IPS DF 19.7 (cell line): ENCODE results near the gene PSG7.
"Not testable (repeated sequence)": the region's sequence is repeated elsewhere in the genome, so short reads cannot be mapped to it uniquely, and the experiment has no call there.

Source experiments
- DNase-seq: peaks from one replicate; pipeline ENCODE4 v3.0.0-alpha.2; 2013; ENCODE audit warnings: low read depth, low spot score

PSG7 gene

DNA sequence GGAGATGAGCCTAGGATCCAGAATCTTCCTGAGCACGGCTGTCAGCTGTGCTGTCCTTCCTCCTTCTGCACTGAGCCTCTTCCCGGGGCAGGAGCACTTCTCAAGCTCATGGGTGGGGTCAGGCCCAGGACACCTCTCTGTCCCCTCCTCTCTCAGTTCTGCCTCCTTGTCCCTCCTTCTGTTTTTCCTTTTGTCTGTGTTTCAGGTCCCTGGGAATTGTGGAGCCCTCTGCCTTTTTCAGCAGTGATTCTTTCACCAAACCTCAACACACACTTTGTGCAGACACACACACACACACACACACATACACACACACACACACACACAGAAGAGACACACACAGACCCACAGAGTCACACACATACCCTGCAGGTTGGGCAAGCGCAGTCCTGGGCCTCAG lies at the start of gene PSG7:
TSS of gene PSG7 (minus strand) at position 101 of the 400 bp plus-strand sequence. CDS start 131 bp downstream, outside the sequence.
- not testable (repeated sequence) for DNase-seq

DNA sequence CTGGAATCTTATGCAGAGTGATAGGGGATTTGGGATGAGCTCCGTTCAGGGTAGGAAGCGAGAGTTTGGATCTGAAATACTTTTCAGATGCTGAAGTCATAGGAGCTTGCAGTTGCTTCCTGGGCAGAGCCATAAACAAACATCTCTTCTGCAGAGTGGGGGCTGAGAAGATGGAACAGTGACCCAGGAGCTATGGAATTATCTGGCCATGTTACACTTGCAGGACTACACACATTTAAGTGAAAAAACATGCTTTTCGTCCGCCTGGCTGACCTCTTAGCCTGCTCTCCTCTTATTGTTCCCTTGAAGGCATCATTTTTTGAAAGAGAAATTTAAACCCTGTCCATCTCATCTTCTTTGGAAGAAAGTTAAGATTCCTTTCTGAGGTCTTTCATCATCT lies 48.6 kb upstream of the PSG7 start:
- DNase-seq = no peak

DNA sequence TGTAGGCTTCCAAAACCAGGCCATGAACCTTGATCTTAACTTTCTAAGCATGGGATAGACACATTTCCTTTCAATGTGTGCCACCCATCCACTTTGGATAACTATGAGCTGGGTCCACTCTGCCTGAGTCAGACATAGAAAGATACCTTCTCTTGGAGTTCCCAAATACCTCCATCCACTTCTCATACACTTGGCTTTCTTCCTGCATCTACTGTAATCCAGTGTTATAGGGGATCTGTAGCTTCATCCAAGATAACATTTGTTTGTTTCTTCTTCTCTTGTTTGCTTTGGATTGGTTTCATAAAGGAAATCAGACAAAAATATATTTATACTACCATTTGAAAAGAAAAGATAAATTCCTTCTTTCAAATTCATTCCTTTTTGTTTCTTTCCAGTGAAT lies 45.1 kb upstream of the PSG7 start:
- not testable (repeated sequence) for DNase-seq

DNA sequence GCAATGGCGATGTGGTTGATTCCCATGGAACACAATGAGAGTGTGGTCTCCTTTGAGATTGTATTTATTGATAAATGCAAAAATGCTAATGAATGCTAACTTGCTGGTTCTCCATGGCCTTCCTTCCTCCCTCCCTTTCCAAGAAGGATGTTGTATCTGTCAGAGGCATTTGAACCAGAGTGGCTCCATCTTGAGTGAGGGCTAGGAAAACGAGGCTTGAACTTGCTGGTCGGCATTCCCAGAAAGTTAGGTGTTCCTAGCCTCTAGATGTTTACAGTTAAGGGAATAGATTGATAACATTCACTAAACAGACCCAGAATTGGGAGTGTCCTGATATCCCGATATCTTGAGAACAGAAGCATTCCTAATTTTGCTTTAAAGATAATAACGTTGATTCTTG lies 34.4 kb upstream of the PSG7 start:
- not testable (repeated sequence) for DNase-seq

DNA sequence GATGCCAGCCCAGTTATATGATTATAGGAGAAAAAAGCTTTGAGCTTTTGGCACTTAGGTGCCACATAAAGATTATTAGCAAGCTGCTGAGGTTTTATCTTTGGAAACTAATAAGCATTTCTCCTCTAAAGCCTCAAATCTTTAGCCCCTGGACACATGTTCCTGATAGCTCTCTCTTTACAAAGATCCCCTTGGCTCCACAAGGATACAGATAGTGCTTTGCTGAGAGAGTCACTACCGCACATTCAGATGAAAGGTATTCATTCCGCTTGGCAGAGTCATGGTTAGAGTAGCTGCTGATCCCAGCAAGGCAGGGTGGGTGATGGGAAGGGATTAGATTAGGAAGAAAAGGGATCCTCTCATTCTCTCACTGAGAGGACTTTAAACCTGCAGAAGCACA lies 28.2 kb upstream of the PSG7 start:
- DNase-seq = no peak

DNA sequence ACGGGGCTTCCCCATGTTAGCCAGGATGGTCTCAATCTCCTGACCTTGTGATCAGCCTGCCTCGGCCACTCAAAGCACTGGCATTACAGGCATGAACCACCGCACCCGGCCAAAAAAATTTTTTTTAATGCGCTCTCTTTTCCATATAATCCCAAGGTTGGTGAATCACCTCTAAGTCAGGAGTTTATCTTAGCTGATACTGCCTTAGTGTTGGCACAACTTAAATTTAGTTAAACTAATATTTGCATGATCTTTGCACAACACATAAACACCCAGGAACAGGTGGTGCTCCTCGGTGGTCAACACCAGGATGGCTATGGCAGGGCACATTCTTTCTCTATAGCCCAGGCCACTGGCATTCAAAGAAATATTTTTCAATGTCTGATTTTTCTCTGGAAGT lies 24.1 kb upstream of the PSG7 start:
- DNase-seq = no peak

DNA sequence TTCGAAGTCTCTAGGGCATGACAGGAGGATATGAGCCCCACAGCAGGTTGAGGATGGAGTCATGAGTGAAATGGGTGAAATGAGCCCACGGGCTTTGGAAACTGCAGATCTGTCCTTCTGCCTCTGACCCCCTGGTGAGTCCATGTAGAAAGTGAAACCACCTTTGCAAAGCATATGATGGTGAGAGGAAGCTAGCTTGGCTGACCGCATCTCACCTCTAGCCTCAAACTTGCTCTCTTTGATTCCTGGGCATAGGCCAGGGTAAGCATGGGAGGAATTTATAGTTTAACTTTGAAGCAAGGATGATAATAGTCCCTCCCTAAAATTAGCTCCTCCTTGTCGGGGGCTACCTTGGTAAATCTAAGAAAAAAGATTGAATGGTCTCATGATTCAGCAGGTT lies 15.1 kb upstream of the PSG7 start:
- not testable (repeated sequence) for DNase-seq

DNA sequence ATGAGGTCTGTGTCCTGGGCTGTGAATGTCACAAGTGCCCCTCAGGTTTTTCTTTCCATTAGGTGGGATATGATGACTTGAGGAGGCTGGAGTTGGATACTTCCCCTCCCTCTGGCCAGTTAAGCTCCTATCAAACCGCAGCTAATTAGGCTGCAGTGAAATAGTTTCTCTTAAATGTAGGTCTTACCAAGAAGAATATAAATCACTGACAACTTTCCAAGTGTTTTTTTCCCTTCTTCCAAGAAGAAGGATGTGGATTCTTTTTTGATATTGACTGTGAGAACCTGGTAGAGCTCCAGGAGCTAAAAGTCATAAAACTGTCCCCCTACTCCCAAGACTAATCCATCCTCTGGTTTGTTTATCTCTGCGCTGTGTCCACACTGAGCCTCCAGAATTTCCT lies 14.5 kb upstream of the PSG7 start:
- DNase-seq = not testable (repeated sequence)

DNA sequence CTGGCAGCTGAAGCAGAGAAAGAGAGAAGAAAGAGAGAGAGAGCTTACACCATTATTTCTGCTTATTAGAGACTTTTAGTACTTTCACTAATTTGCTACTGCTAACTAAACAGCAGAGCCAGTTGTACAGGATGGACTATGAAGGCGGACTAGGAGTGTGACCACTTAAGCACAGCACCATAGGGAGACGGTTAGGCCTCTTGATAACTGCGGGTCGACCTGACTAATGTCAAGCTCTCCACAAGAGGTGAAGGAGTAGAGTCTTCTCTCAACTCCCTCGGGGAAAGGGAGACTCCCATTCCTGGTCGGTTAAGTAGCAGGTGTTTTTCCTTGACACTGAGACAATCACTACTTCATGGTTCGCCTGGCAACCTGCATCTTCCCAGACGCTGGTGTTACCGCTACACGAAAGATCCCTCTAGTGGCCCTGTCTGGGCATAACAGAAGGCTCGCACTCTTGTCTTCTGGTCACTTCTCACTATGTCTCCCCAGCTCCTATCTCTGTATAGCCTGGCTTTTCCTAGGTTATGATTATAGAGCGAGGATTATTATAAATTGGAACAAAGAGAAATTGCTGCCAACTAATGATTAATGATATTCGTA lies 5.3 kb upstream of the PSG7 start:
- no peak for DNase-seq

DNA sequence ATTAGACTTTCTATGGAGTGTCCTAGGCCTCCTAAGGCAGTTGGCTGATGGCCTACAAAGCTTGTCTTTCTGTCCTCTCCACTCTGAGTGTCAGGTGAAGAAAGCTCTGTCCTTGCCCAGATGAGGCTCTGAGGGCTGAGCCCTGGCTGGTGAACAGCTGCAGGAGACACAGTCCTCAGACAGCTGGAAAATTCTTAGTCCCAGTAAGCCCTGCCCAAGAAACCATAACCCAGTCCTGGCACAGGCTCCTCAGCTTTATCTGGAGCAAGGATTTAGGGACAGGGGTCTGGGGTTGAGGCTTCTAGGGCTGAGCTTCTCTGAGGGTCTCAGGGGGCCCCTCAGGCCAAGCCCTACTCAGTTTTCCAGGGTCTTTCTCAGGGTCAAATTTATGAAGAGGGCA lies 2.3 kb downstream of the PSG7 start:
- DNase-seq = not testable (repeated sequence)

DNA sequence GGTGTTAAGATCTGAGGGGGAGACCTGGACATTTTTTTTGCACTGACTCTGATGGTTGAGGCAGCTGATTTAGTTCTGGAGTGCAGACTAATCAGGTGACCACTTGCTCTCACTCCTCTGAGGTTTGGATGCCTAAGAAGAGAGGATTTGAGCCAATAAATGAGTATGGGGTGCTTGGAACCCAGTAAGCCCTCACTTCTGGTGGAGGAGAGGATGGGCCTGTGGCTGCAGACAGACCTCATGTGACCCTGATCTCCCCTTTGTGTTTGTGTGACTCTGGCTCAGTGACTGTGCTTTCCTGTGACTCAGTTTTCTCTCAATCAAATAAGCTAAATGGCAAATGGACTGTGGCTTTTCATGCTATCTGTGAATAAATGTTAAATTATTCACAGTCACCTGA lies 2.8 kb downstream of the PSG7 start:
- not testable (repeated sequence) for DNase-seq

DNA sequence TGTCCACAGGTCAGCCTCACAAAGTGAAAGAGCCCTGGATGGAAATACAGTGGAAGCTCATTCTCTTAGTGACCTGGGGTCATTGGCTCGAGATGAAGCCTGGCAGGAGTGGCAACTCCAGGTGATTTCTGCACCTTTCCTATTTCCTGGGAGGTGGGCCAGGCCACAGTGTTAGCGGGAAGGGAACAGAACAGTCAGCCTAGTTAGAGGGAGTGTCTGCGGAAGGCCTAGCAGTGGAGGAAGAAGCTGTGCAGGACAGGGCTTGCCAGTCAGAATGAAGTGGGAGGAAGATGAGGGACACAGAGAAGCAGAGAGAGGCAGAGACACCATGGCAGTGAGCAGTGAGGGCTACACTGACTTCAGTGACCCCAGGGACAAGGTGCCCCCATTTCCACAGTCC lies 3.6 kb downstream of the PSG7 start:
- DNase-seq = not testable (repeated sequence)

DNA sequence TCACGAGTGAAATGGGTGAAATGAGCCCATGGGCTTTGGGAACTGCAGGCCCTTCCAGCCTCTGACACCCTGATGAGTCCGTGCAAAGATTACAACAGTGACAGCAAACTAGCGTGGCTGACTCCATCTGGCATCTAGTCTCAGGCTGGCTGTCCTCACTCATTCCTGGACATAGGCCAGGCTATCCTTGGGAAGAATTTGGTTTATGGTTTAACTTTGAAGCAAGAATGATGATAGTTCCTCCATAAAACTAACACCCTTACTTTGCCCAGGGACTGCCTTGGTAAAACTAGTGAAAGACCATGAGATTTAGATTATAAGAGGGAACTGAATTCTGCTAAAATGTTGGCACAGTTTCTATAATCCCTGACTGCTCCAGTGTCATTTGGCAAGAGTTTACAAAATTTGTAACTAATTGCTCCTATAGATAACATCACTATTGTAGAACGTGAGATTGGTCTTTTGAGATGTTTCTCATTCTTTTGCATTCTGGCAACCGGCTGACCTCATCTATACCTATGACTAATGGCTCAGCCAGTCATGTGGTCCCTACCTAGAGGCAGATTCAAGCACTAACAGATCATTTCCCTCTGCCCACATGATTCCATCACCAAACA lies 4.4 kb downstream of the PSG7 start:
- not testable (repeated sequence) for DNase-seq

DNA sequence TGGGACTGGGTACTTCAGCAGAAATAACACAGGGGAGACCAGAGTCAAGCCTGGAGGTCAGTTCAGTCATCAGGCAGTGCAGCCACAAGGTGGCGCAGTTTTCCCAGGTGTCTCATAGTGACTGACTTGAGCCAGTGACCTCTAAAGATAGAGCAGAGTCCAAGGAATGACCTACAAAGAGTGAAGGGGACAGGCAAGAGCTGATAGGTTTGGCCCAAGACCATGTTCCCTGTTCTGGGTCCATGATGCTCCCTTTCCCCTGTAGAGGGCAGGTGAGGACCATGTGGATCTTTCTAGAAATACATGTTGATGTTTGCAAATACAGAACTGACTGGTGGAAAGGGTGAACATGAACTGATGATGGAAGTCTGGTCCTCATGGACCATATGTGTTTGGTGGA lies 6.8 kb downstream of the PSG7 start:
- DNase-seq = not testable (repeated sequence)

DNA sequence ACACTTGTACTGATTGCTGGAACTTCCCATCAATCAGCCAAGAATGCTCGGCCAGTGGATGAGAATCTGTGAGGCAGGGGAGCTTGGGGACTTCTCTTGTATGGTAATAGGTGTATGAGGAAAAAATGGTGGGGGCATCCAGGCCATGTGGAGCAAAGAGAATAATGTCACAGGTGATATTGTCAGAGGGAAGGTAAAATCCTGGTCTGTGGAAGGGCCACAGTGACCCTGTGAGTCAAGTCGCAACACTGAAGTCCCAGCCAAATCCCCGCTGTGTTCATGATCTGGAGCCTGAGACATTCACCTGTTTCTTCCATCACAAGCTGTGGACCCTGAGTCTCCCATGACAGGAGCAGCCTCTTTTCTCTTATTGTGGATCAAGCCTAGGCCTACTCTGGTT lies 8.1 kb downstream of the PSG7 start:
- no peak for DNase-seq

DNA sequence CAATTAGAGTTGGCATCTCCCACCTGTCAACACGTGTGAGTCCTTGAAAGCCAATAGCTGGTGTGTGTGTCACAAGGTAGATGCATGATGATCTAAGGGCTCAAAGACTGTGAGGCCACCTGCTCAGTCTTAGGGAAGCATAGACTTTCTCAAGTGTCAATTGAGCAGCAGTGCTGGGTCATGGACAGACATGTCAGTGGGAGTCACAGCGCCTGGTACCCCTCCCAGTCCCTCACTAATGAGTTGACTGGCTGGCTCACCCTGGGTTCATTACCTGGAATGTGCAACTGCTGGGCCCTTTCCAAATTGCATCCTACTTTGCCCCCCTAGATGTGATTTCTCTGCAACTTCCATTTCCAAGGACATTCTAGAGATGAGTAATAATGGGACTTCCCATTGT lies 10.2 kb downstream of the PSG7 start:
- no peak for DNase-seq

DNA sequence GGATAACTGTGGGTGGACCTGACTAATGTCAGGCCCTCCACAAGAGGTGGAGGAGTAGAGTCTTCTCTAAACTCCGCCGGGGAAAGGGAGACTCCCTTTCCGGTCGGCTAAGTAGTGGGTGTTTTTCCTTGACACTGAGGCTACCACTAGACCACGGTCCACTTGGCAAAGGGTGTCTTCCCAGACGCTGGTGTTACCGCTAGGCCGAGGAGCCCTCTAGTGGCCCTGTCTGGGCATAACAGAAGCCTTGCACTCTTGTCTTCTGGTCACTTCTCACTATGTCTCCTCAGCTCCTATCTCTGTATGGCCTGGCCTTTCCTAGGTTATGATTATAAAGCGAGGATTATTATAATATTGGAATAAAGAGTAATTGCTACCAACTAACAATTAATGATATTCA lies 13.9 kb downstream of the PSG7 start:
- DNase-seq = not testable (repeated sequence)

DNA sequence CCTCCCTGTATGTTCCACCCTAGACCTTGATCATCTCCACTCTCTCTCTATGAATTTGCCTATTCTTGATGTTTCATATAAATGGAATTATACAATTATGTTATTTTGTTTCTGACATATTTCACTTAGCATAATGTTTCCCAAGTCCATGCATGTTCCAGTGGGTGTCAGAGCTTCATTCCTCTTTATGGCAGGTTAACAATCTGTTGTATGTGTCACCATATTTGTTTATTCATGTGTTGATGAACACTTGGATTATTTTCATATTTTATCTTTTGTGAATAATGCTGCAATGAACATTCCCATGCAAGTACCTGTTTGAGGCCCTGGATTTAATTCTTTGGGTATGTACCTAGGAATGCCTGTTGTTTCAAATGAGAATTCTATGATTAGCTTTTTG lies 16.0 kb downstream of the PSG7 start:
- DNase-seq = not testable (repeated sequence)

DNA sequence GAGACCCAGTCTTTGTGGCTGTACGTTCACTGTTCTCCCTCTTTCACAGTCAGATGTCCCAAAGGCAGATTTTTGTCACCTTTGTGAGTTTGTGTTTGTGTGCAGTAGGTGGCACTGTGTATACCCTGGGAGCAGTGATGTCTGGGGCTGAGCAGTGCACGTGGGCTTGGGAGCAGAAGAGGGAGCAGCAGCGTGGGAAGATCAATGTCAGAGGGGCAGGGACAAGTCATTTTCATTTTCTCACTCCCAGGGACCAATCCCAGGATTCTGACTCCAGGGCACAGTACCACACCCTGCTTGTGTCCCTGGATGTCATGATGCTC lies 17.3 kb downstream of the PSG7 start:
- no peak for DNase-seq

DNA sequence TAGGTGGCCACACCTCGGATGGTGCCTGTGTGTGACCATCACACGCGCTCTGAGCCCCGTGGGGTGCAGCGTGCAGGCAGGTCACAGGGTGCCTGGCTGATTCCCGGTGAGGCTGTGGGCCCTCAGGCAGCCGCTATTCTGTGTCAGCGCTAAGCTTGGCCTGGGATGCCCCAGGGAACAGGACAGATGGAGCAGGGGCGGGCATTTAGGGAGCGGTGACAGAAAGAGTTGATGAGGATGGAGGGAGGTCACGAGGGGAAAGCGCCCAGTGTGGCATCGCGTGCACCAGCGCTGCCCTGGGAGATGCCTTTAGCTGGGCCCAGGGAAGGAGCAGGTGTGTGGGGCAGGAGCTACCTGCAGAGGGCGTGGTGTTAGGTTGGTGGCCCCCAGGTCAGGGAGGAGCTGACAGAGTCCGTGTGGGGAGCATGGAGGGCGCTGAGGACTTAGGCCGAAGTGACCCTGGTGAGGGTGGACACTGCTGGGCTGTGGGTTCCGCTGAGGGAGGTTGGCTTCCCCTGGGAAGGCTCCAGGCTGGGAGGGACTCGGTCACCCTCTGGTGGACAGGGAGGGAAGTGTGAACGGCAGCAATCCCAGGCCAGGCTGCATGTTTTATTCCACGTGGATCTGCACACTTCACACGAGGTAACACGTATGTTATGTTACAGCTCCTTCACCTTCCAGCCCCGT lies 17.8 kb downstream of the PSG7 start:
- DNase-seq = not testable (repeated sequence)

DNA sequence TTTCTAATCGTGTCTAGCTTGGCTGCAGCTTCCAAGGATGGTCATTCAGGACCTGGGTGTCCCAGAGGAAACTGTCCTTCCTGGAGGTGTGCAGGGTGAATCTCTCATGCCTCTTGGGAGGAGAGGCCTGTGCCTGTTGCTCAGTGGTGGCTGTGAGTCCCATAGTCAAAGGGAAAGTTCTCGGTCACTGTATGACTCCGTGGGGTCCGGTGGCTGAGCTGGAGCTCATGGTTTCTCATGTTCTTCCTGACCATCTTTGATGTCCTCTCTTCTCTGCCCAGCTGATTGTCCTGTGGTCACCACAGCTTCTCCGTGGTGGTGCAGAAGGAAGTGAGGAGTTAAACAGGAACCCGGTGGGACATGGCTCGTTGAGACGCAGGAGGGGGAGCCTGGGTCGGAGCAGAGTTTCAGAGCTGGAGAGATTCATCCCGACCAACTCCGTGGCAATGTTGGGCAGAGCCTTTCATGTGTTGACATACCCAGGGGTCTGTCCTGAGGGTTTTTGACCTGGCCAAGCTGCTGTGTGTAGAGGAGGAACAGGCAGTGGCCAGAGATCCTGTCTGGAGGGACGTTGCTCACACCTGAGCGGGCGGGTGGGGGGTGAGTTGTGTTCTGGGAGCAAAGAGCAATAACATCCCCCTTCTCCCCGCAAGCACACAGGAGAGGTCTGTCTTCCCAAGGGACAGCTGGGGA lies 18.5 kb downstream of the PSG7 start:
- not testable (repeated sequence) for DNase-seq

DNA sequence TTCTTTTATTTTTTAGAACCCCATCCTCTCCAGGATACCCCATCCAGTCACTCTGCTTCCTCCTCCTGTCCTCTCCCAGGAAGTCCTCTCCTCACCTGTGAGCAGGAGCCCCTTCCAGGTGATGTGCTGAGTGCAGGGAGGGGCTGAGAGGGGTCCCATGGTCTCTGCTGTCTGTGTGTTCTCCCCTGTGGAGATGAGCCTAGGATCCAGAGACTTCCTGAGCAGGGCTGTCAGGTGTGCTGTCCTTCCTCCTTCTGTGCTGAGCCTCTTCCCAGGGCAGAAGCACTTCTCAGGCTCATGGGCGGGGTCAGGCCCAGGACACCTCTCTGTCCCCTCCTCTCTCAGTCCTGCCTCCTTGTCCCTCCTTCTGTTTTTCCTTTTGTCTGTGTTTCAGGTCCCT lies 19.4 kb downstream of the PSG7 start, which contains the start of gene PSG6:
TSS of gene PSG6 (minus strand) at position 261 of the 400 bp plus-strand sequence. CDS start at position 159, 102 bp downstream.
- DNase-seq = not testable (repeated sequence)
